HG03045 (cell line): Measurements from ENCODE around the gene DNM3.

Experiments
- ATAC-seq: cut with Tn5 transposase; IDR thresholded peaks from one replicate; pipeline ENCODE4 v1.9.1; 2021; ENCODE audit warnings: mild to moderate bottlenecking, moderate library complexity; ENCODE audit not compliant: unreplicated experiment

The DNM3 gene

DNA sequence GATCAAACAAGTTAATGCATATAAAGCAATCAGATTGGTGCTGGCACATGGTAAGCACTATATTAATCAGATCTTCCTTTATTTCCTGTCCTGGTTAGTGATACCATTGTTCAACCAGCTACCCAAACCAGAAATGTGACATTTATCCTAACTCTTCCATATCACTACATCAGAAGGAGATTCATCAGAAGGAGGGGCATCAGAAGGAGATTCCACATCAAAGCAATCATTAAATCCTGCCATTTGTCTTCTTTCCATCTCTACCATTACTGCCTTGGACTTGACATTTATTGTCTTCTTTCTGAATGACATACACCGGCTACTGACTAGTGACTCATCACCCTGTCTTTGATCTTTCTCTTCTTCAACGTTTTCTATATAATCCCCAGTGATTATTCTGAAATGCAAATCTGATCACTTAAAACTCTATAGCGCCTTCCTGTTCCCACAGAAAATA lies 75.0 kb downstream of the DNM3 start:
- no peak for ATAC-seq

DNA sequence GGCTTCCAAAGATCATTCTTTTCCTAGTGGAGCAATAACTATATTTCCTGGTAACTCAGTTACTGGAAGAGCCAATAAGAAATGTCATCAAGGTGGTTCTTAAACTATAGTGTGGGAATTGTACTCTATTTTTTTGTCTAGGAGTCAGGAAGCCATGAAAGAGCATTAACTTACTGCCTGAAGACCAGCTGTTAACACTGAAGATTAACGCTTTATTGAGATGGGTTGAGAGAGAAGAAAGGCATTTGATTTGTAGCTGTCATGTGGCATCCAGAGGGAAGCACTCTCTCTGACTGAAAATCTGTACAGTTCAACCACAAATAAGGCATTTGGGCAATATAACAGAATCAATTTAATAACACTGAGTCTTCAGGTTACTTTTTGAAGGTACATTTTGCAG lies 76.0 kb downstream of the DNM3 start:
- ATAC-seq: no peak

- no peak for ATAC-seq
Observed at GRCh38 chr1:171919891-171920887, 78.9 kb downstream of the DNM3 start.

- ATAC-seq: no peak
Observed at GRCh38 chr1:171922999-171923398, 81.7 kb downstream of the DNM3 start.

GRCh38 chr1:171929121-171929520 lies 87.8 kb downstream of the DNM3 start:
- ATAC-seq: no peak

- ATAC-seq: no peak
Observed at GRCh38 chr1:171931752-171932151, 90.5 kb downstream of the DNM3 start.

DNA sequence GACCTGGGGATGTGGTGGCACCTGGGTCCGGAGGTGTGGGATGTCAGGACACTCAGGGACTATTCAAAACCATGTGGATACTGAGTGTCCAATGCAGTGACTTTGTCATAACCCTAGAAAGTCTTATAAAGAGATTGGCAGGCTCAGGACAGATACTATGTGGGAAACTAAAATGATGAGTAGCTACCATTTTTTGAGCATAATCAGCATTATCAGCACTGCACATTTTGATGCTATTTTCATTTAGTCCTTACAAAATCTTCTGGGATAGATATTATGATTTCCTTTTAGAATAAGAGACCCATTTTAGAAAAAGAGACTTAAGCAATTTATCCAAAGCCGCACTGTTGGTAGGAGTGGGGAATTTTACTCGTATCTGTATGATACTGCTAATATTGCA lies 93.4 kb downstream of the DNM3 start:
- no peak for ATAC-seq

- ATAC-seq: no peak
Observed at GRCh38 chr1:171935086-171935485, 93.8 kb downstream of the DNM3 start.

GRCh38 chr1:171935664-171936063 lies 94.4 kb downstream of the DNM3 start:
- no peak for ATAC-seq

DNA sequence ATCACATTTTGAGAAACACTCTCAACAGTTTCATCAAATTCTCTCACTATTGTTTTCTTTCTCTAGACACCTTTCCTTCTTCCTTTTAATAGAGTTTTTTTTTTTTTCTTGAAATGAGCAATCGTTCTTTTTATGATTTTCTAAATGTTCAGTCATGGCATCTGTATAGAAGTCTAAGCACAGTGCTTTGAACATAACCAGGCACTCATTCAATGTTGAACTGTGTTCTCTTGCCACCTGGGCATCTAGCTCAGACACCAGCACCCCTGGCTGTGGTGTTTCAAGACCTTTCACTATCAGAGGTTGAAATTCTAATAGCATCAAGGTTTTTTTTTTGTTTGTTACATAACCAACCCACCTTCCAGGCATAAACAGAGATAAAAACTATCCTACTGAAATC lies 96.6 kb downstream of the DNM3 start:
- no peak for ATAC-seq

DNA sequence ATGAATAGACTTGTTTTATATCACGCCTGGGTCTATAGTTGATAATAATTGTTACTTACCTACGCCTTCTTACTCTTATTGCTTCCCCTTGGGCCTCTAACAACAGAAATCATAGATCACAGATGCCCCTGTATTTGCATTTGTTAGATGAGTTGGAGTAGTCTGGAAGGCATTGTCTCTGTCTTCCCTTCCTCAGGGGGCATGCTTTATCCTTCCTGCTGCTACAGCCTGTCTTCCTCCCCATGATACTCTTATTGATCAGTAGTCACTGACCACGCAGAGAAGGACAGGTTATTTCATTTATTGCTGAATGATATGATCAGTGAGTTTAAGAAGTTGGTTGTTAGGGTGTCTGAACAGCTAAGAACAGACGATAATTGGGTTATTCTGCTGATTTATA lies 98.4 kb downstream of the DNM3 start:
- no peak for ATAC-seq

- ATAC-seq: no peak
Observed at GRCh38 chr1:171940368-171940767, 99.1 kb downstream of the DNM3 start.

- ATAC-seq: no peak
Observed at GRCh38 chr1:171941920-171942319, 100.6 kb downstream of the DNM3 start.

- no peak for ATAC-seq
Observed at GRCh38 chr1:171943973-171944561, 102.8 kb downstream of the DNM3 start.

DNA sequence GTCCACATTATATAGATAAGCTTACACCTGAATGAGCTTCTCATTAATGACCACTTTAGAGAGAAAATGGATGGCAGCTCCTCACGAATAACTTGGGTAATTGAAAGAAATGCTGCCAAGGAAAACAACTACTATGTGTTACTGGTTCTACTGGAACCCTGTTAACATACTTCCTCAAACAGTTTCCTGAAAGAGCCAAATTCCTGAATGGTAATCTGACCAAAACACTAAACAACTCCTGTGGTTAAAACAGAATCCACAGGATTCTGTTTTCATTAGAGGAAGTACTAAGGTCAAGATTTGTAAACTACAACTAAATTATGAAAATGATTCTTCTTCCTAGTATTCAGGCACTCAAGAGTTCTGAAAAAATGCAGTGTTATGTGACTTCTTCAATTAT lies 107.2 kb downstream of the DNM3 start:
- no peak for ATAC-seq

- no peak for ATAC-seq
Observed at GRCh38 chr1:171949316-171949715, 108.0 kb downstream of the DNM3 start.

DNA sequence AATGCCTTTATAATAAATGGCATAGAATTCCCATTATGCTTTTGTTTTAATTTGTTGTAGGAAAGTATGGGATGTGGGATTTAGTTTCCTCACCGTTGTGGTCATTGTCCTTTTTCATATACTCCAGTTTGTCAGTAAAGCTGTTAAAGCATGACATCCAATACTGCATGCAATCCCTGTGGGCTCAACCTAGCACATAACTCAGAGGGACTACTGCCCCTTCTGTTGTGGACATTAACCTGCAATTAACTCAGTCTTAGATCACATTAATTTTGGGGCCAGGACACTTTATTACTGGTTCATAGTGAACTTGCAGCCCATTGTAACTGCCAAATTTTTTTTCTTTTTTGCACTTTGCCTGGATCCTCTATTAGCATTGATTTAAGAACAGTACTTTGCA lies 112.5 kb downstream of the DNM3 start:
- no peak for ATAC-seq

DNA sequence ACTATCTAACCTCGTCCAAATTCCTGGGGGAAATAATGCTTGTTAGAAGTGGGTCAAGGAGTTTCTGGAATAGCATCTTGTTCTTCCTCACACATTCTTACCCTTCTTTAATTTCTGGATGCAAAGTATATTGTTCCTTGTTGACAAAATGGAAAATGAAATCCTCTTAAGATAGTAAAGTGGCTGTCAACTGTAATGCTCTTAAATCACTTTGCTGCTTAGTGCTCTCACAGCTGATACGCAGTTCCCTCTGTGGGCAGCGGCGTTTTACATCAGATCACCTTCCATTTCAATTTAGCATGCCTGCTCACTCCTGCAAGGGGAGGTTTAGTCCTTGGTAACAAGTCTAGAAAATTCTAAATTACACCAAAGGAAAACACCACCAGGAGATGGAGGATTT lies 113.1 kb downstream of the DNM3 start:
- ATAC-seq: no peak

GRCh38 chr1:171961861-171962260 lies 120.6 kb downstream of the DNM3 start:
- no peak for ATAC-seq

DNA sequence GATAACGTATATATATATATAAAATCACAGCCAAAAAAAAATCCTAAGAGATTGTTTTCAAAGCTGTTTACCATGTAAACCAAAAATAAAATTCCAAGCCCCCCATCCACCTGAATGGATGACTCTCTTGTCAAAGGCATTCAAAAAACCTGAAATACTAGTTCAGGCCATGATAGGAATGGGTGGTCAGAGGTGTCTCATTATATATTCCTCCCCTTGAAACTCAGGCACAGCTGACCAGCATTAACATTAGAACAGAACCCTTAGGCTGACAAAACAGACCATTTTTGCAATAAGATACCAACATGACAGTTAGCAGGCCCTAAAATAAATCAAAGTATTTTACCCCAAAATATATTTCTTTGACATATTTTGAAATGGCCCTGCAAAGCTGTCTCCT lies 122.5 kb downstream of the DNM3 start:
- no peak for ATAC-seq

- ATAC-seq: no peak
Observed at GRCh38 chr1:171965777-171966176, 124.5 kb downstream of the DNM3 start.
